HepG2 (cell line): ENCODE measurements around the gene BRPF1. TPM values are rescaled to one million over a fixed set of nuclear protein-coding genes. Genes with fewer than 3 reads are reported as not detected.
A peak's percentile ranks its signal among the peaks of the same experiment; 100 is the strongest.

ENCODE experiments used
- ATAC-seq: fragments of 200-7000 bp; cut with Tn5 transposase; 3 replicates; pipeline ENCODE4 v1.9.1; 2020; ENCODE audit warnings: mild to moderate bottlenecking, moderate library complexity
- BruUV-seq: library from RNA; stranded (reverse); fragments of 400-500 nt; replicated peaks from 2 replicates; lab custom pipeline; 2021; lab: Mats Ljungman, UMichigan
- CTCF ChIA-PET: fragments of 300-600 bp; formaldehyde crosslinking; extraction: SDS; loops from one replicate; lab custom pipeline; 2021; ENCODE audit warnings: low total read pairs, inconsistent platforms, low intra/inter-chr PET ratio; lab: Yijun Ruan, JAX
- POLR2A ChIA-PET: fragments of 350-600 bp; sonication (Branson Sonifier 250); formaldehyde crosslinking; loops from one replicate; lab custom pipeline; 2020; ENCODE audit warnings: antibody characterized with exemption, inconsistent platforms; lab: Yijun Ruan, JAX
- DNase-seq: peaks from one replicate; pipeline ENCODE4 v3.0.0-alpha.2; 2015; ENCODE audit warnings: low spot score
- FAIRE-seq: peaks from 3 replicates; lab custom pipeline; 2011; peaks lifted over from hg19 to GRCh38; lab: Jason Lieb, UNC
- H2AFZ ChIP-seq: one replicate; pipeline ENCODE4 v1.6.1; 2011; ENCODE audit warnings: low read length, inconsistent platforms
- H3K27ac ChIP-seq: fragments of 300-600 bp; 3 replicates; pipeline ENCODE4 v1.8.0; 2011; ENCODE audit warnings: mixed run types, mild to moderate bottlenecking, mixed read lengths, low read length, inconsistent platforms; ENCODE audit not compliant: insufficient read depth; ENCODE audit errors: extremely low read length
- H3K27me3 ChIP-seq, 2 experiments: fragments of 200-600 bp in 1 of 2; 2 replicates in 1 of 2; 3 replicates in 1 of 2; pipeline versions ENCODE4 v1.6.0 to v1.8.0; 2011; ENCODE audit warnings: low read length in 2 of 2, mild to moderate bottlenecking in 2 of 2, moderate library complexity in 2 of 2, inconsistent platforms in 1 of 2; ENCODE audit not compliant: insufficient read depth in 2 of 2, control insufficient read depth in 1 of 2
- H3K36me3 ChIP-seq, 2 experiments: fragments of 200-600 bp in 1 of 2; replicated peaks in 1 of 2; 2 replicates in 1 of 2; 3 replicates in 1 of 2; pipeline versions ENCODE4 v1.5.1 to v1.8.0; 2011; ENCODE audit warnings: low read length in 2 of 2, inconsistent platforms in 1 of 2; ENCODE audit not compliant: insufficient read depth in 2 of 2, control insufficient read depth in 1 of 2
- H3K4me1 ChIP-seq: 2 replicates; pipeline ENCODE4 v1.5.1; 2012; ENCODE audit warnings: low read length, inconsistent platforms; ENCODE audit not compliant: insufficient read depth
- H3K4me2 ChIP-seq: 2 replicates; pipeline ENCODE4 v1.6.0; 2011; ENCODE audit warnings: low read depth, low read length, inconsistent platforms
- H3K4me3 ChIP-seq, 3 experiments: fragments of 200-600 bp in 1 of 3; sonication (generic), shearing (Covaris generic) in 1 of 3; replicated peaks in 1 of 3; 2 replicates each; pipeline ENCODE4 v1.5.1; 2011 to 2016; ENCODE audit warnings: low read length in 3 of 3, inconsistent platforms in 2 of 3, low read depth in 2 of 3, mild to moderate bottlenecking in 2 of 3, control low read depth in 1 of 3, mixed read lengths in 1 of 3; ENCODE audit not compliant: insufficient read depth in 1 of 3
- H3K79me2 ChIP-seq: one replicate; pipeline ENCODE4 v1.6.1; 2011; ENCODE audit warnings: low read length, inconsistent platforms; ENCODE audit not compliant: insufficient read depth
- H3K9ac ChIP-seq: 2 replicates; pipeline ENCODE4 v1.6.0; 2011; ENCODE audit warnings: mild to moderate bottlenecking, low read depth, low read length, inconsistent platforms; ENCODE audit not compliant: insufficient read depth
- H3K9me3 ChIP-seq: 2 replicates; pipeline ENCODE4 v1.5.1; 2012; ENCODE audit warnings: mild to moderate bottlenecking, low read length
- H4K20me1 ChIP-seq: 2 replicates; pipeline ENCODE4 v1.6.0; 2011; ENCODE audit warnings: inconsistent platforms, mild to moderate bottlenecking, low read length, moderate library complexity; ENCODE audit not compliant: insufficient read depth
- ADNP ChIP-seq: sonication (generic); formaldehyde crosslinking; IDR thresholded peaks from 2 replicates; pipeline ENCODE4 v1.4.0; 2020; ENCODE audit warnings: missing genetic modification reagents
- HBP1 ChIP-seq: IDR thresholded peaks from 2 replicates; pipeline ENCODE4 v1.6.1; 2016; ENCODE audit warnings: low read depth, control low read depth
- HNRNPK ChIP-seq: fragments of 200-400 bp; formaldehyde crosslinking; IDR thresholded peaks from 2 replicates; pipeline ENCODE4 v1.6.1; 2018; ENCODE audit warnings: low read length, low read depth, moderate library complexity, mild to moderate bottlenecking; ENCODE audit not compliant: poor library complexity, severe bottlenecking
- HNRNPL ChIP-seq: fragments of 200-400 bp; formaldehyde crosslinking; IDR thresholded peaks from 2 replicates; pipeline ENCODE4 v1.6.1; 2017; ENCODE audit warnings: mild to moderate bottlenecking, low read depth, low read length
- KDM5A ChIP-seq: fragments of 200-600 bp; sonication (generic); IDR thresholded peaks from 2 replicates; pipeline ENCODE4 v1.7.0; 2018; ENCODE audit warnings: antibody characterized with exemption, mild to moderate bottlenecking, low read length, borderline replicate concordance
- MED1 ChIP-seq: sonication (generic); formaldehyde crosslinking; IDR thresholded peaks from 2 replicates; pipeline ENCODE4 v1.4.0; 2020; ENCODE audit warnings: missing genetic modification reagents
- MIER2 ChIP-seq: IDR thresholded peaks from 2 replicates; pipeline ENCODE4 v1.6.1; 2016; ENCODE audit warnings: missing biosample characterization, missing genetic modification reagents
- NR2F1 ChIP-seq, 2 experiments: fragments of 450-650 bp in 1 of 2; formaldehyde crosslinking in 1 of 2; IDR thresholded peaks; 2 replicates each; pipeline versions ENCODE4 v1.5.0 to v1.6.1; 2016 to 2020; ENCODE audit warnings: mild to moderate bottlenecking in 1 of 2, missing compliant biosample characterization in 1 of 2, missing genetic modification reagents in 1 of 2, moderate library complexity in 1 of 2
- PAXIP1 ChIP-seq: sonication (generic); formaldehyde crosslinking; conservative IDR thresholded peaks from 2 replicates; pipeline ENCODE4 v1.4.0; 2020; ENCODE audit warnings: mild to moderate bottlenecking, missing genetic modification reagents, moderate library complexity
- RCOR2 ChIP-seq: IDR thresholded peaks from 2 replicates; pipeline ENCODE4 v1.6.1; 2016; ENCODE audit warnings: missing biosample characterization, missing genetic modification reagents
- SKI ChIP-seq: fragments of 450-650 bp; IDR thresholded peaks from one replicate; pipeline ENCODE4 v1.6.1; 2018; ENCODE audit warnings: mild to moderate bottlenecking; ENCODE audit not compliant: partially characterized antibody
- ZBTB3 ChIP-seq: sonication (generic); formaldehyde crosslinking; IDR thresholded peaks from 2 replicates; pipeline ENCODE4 v1.4.0; 2020; ENCODE audit warnings: low read depth, mild to moderate bottlenecking, moderate library complexity, missing genetic modification reagents, borderline replicate concordance
- ZMYM4 ChIP-seq: sonication (generic); formaldehyde crosslinking; IDR thresholded peaks from 2 replicates; pipeline ENCODE4 v1.8.1; 2023; ENCODE audit warnings: mild to moderate bottlenecking, missing genetic modification reagents
- ZNF331 ChIP-seq: sonication (generic); formaldehyde crosslinking; IDR thresholded peaks from 2 replicates; pipeline ENCODE4 v1.4.0; 2020; ENCODE audit warnings: missing genetic modification reagents
- ZNF512B ChIP-seq: sonication (generic); formaldehyde crosslinking; IDR thresholded peaks from 2 replicates; pipeline ENCODE4 v1.5.1; 2020; ENCODE audit warnings: missing genetic modification reagents, mild to moderate bottlenecking, borderline replicate concordance
- ZNF629 ChIP-seq: sonication (generic); formaldehyde crosslinking; conservative IDR thresholded peaks from 2 replicates; pipeline ENCODE4 v1.5.0; 2020; ENCODE audit warnings: missing genetic modification reagents
- WGBS: methylation state at CpG from one replicate; pipeline ENCODE4 v1.1.6; 2017; ENCODE audit warnings: low lambda C conversion rate; 5-methylcytosine and 5-hydroxymethylcytosine counted together
- in situ Hi-C: cut with HindIII; loops from 2 replicates; pipeline ENCODE4 v1.10.0; 2017; ENCODE audit warnings: low pct_unique_long_range_greater_than_20kb; ENCODE audit not compliant: extremely low pct_ligation_motif_present
- intact Hi-C: fragments of 100-400 bp; cut with micrococcal nuclease; formaldehyde crosslinking; loops from one replicate; pipeline ENCODE4 v1.10.0; 2022; ENCODE audit not compliant: unreplicated experiment
- polyA plus RNA-seq, 8 experiments: library from polyadenylated mRNA; depleted of rRNA in 3 of 8; stranded (reverse) in 7 of 8; unstranded in 1 of 8; fragments of >200 nt; fragmentation: Illumina TruSeq in 4 of 8; extraction: Trizol in 4 of 8; gene quantifications; 2 replicates each; pipeline versions ENCODE4 v1.2.1 to v1.2.3, GENCODE V29; 2011 to 2016; ENCODE audit warnings: low read depth in 4 of 8, missing spikeins in 1 of 8, mixed read lengths in 1 of 8; ENCODE audit not compliant: insufficient read depth in 1 of 8
- total RNA-seq, 5 experiments: library from RNA; depleted of rRNA; stranded (reverse); fragments of >200 nt; fragmentation: Illumina TruSeq; extraction: Trizol; gene quantifications; 2 replicates each; pipeline ENCODE4 v1.2.3, GENCODE V29; 2016; ENCODE audit warnings: low read depth in 1 of 5

Gene BRPF1
- total and polyA plus RNA-seq, 2 of the 13 experiments (the other 11 are each of a cell fraction or from before 2014, with no cell fraction given) = 7.3 to 10.0 TPM

GRCh38 chr3:9768141-9768775, 36.7 kb downstream of the BRPF1 start:
- in situ Hi-C loops = no loop called here
- H3K79me2 ChIP-seq = peaks cover 13% of the 10 kb centered on the region
- peaks cover 4 to 13% of the 10 kb centered on the region in 2 experiments; a peak in 3 of 5 replicates for H3K36me3 ChIP-seq
- no peak for FAIRE-seq
- peak overlapping the region; percentile 68 to 92 (median 76); a peak in 5 of 6 replicates for H3K4me3 ChIP-seq
- H3K27ac ChIP-seq = peak overlapping the region; percentile 57
- ChIA-PET CTCF (no interaction called here), POLR2A (interaction anchor here (0.6 to 5.3 kb wide), 4 partner anchors 14 to 405 kb away, joined by 3 to 50 read pairs (median 19); partner anchors contain the start of genes ARPC4, OGG1, TADA3 and THUMPD3)
- DNase-seq = peak; percentile 25
- 92% methylated on average over 5 of the region's 6 CpGs for WGBS
- H3K9ac ChIP-seq = peak overlapping the region; percentile 84
- ATAC-seq = peak; percentile 25
- H2AFZ ChIP-seq = no peak overlapping the region
- intact Hi-C loops = no loop called here
- H3K9me3 ChIP-seq = no peaks in the 10 kb centered on the region
- peak overlapping the region; percentile 99 for H3K4me2 ChIP-seq
- no TSS peak for BruUV-seq
- H3K27me3 ChIP-seq = no peaks in the 10 kb centered on the region; a peak in 1 of 5 replicates
- H3K4me1 ChIP-seq = peaks cover 39% of the 10 kb centered on the region
- no peaks in the 10 kb centered on the region for H4K20me1 ChIP-seq
- TF ChIP-seq RCOR2 (CRISPR knock-in tag) (peak; percentile 59; the same call in 1 of the 2 replicates), KDM5A (no peak), ADNP (CRISPR knock-in tag) (0 out of 2 replicates have a peak, but pooled peaks have one; percentile 54), ZNF629 (CRISPR knock-in tag) (peak; percentile 97), HNRNPK (no peak), ZBTB3 (CRISPR knock-in tag) (no peak), ZNF331 (CRISPR knock-in tag) (peak; percentile 65; the same call in 1 of the 2 replicates), NR2F1 (CRISPR knock-in tag; IDR thresholded peaks at IDR 0.05) (peak in 1 of 2 experiments; percentile 61; a peak in 1 of 4 replicates), SKI (no peak), MED1 (CRISPR knock-in tag) (0 out of 2 replicates have a peak, but pooled peaks have one; percentile 14), HBP1 (no peak), MIER2 (no peak), HNRNPL (no peak), ZNF512B (CRISPR knock-in tag) (no peak), ZMYM4 (CRISPR knock-in tag) (peak; percentile 54), PAXIP1 (CRISPR knock-in tag) (peak; percentile 77)
